Gastroesophageal sphincter (tissue), 4 donors: ENCODE results near the gene ORAI2. TPM values are rescaled to one million over a fixed set of nuclear protein-coding genes. Genes with fewer than 3 reads are reported as not detected.

ENCODE experiments used
- ATAC-seq: fragments of 150-250 bp; one replicate; pipeline ENCODE4 v1.9.1; 2016; ENCODE audit warnings: mild to moderate bottlenecking, moderate library complexity
- H3K27ac ChIP-seq, 4 donors: fragments of 200-600 bp; sonication (generic) in 3 of 4; 1 replicate in 3 of 4; 2 replicates in 1 of 4; pipeline ENCODE4 v1.5.1; 2016 to 2019
- H3K27me3 ChIP-seq: fragments of 200-600 bp; sonication (generic); one replicate; pipeline ENCODE4 v1.5.1; 2019
- H3K36me3 ChIP-seq, 2 donors: fragments of 200-600 bp; sonication (generic); one replicate each; pipeline ENCODE4 v1.5.1; 2019; ENCODE audit warnings: control low read depth in 1 of 2
- H3K4me1 ChIP-seq, 3 donors: fragments of 200-600 bp; sonication (generic); 1 replicate in 2 of 3; 2 replicates in 1 of 3; pipeline ENCODE4 v1.5.1; 2016 to 2019; ENCODE audit warnings: control low read depth in 2 of 3
- H3K4me3 ChIP-seq, 2 donors: fragments of 200-600 bp; sonication (generic); one replicate each; pipeline ENCODE4 v1.5.1; 2019; ENCODE audit warnings: mild to moderate bottlenecking in 1 of 2, moderate library complexity in 1 of 2
- H3K9me3 ChIP-seq, 3 donors: fragments of 200-600 bp; sonication (generic); one replicate each; pipeline ENCODE4 v1.5.1; 2017 to 2019; ENCODE audit warnings: control low read depth in 2 of 3
- EP300 ChIP-seq: sonication (generic); formaldehyde crosslinking; IDR thresholded peaks from one replicate; pipeline ENCODE4 v1.6.1; 2017; ENCODE audit warnings: antibody characterized with exemption, mild to moderate bottlenecking
- POLR2A ChIP-seq, 2 donors: fragments of 450-650 bp; IDR thresholded peaks; one replicate each; pipeline ENCODE4 v1.6.1; 2017; ENCODE audit warnings: antibody characterized with exemption in 2 of 2, mild to moderate bottlenecking in 2 of 2, moderate library complexity in 1 of 2
- POLR2AphosphoS5 ChIP-seq: sonication (generic); formaldehyde crosslinking; IDR thresholded peaks from one replicate; pipeline ENCODE4 v1.6.1; 2017; ENCODE audit warnings: antibody characterized with exemption
- WGBS, 2 donors: methylation state at CpG; one replicate each; pipeline ENCODE4 v1.1.5; 2018; ENCODE audit warnings: low coverage in 1 of 2; 5-methylcytosine and 5-hydroxymethylcytosine counted together
- total RNA-seq, 4 donors: library from RNA; depleted of rRNA; stranded (reverse); fragments of >200 nt; gene quantifications; one replicate each; pipeline ENCODE4 v1.1.0, GENCODE V29; 2016
- TF ChIP-seq, protein P1 (sequence below), 4 experiments: fragments of 200-600 bp in 2 of 4; fragments of 450-650 bp in 2 of 4; sonication (generic) in 1 of 4; IDR thresholded peaks; one replicate each; pipeline ENCODE4 v1.5.1; 2017 to 2019; ENCODE audit warnings: antibody characterized with exemption in 4 of 4, mild to moderate bottlenecking in 2 of 4, moderate library complexity in 2 of 4

ORAI2 gene
- total RNA-seq, 4 donors from 2014 or later: 3.3 to 15.6 (median 6.7) TPM

DNA sequence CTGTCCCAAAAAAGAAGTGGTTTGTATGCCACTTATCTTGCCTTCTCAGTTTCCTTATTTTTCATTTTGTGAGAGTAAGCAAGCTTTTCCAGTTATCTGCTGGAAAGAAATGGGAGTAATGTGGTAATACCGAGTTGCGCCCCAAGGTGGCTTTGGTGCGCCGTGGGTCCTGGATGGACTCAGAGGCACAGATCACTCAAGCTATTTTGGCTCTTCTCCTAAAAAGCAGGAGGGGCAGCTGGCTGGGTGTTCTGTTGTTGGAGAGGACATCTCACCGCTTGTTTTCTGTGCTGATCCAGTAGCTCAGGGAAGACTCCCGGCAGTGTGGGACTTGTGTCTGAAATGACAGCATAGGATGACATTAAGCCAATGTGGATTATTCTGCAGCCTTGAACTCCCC, 20.8 kb upstream of the ORAI2 start:
- Histone ChIP-seq H3K4me3 (no peak overlapping the region), H3K4me1 (peaks cover 0 to 15% (median 0%) of the 10 kb centered on the region in 3 donors), H3K27me3 (no peaks in the 10 kb centered on the region), H3K9me3 (peaks cover 0 to 6% (median 0%) of the 10 kb centered on the region in 3 donors), H3K36me3 (peaks cover 0 to 100% of the 10 kb centered on the region in 2 donors), H3K27ac (no peak overlapping the region)
- TF ChIP-seq, protein P1, sequence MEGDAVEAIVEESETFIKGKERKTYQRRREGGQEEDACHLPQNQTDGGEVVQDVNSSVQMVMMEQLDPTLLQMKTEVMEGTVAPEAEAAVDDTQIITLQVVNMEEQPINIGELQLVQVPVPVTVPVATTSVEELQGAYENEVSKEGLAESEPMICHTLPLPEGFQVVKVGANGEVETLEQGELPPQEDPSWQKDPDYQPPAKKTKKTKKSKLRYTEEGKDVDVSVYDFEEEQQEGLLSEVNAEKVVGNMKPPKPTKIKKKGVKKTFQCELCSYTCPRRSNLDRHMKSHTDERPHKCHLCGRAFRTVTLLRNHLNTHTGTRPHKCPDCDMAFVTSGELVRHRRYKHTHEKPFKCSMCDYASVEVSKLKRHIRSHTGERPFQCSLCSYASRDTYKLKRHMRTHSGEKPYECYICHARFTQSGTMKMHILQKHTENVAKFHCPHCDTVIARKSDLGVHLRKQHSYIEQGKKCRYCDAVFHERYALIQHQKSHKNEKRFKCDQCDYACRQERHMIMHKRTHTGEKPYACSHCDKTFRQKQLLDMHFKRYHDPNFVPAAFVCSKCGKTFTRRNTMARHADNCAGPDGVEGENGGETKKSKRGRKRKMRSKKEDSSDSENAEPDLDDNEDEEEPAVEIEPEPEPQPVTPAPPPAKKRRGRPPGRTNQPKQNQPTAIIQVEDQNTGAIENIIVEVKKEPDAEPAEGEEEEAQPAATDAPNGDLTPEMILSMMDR (IDR thresholded peaks at IDR 0.05): peak in 3 of 4 experiments; percentile 12 to 47 (median 41)
- TF ChIP-seq POLR2AphosphoS5 (no peak), EP300 (no peak)
- ATAC-seq: peak; percentile 66
- WGBS, 2 donors: 32 to 35% methylated on average over 2 to 3 of the region's 6 CpGs

DNA sequence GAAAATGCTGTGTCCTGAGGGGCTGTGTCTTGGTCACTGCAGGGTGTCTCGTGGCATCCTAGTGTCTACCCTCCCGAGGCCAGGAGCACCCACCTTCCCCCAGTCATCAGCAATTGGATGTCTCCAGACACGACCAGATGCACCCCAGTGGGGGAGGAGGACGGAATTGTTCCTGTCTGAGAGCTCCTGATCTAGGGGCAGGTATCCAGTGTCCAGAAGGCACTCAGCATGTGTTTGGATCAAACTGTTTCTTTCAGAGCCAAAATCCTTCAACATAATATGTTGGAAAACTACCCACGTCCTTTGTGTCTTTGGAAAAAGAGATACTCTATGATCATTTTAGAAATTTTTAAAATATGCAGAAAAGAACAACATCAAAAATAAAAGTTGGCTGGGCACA, 20.3 kb upstream of the ORAI2 start:
- ATAC-seq: no peak
- no peaks in the 10 kb centered on the region for H3K27me3 ChIP-seq
- H3K4me3 ChIP-seq: no peak overlapping the region
- WGBS, 2 donors: 0 to 58% methylated on average over 1 of the region's 5 CpGs
- H3K4me1 ChIP-seq: peaks cover 0 to 15% (median 0%) of the 10 kb centered on the region in 3 donors
- peaks cover 0 to 6% (median 0%) of the 10 kb centered on the region in 3 donors for H3K9me3 ChIP-seq
- H3K27ac ChIP-seq: no peak overlapping the region
- TF ChIP-seq POLR2AphosphoS5 (no peak), EP300 (no peak), POLR2A (IDR thresholded peaks at IDR 0.05) (no peak)
- TF ChIP-seq, protein P1 (IDR thresholded peaks at IDR 0.05): no peak
- peaks cover 0 to 100% of the 10 kb centered on the region in 2 donors for H3K36me3 ChIP-seq

DNA sequence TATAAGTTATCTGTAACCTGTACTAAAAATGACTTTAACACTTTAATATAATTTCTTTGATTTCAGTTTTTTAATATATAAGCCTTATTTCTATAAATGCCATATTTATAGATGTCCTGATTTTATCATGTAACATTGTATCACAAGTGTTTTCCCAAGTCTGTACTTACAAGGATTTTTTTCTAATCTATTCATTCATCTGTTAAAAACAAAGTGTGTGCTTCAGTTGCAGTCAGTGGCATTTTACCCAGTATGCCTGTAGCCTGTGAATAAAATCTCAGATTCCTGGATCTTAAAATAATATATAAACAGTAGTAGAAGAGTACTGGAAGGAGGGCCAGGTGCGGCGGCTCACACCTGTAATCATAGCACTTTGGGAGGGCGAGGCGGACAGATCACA, 19.8 kb upstream of the ORAI2 start:
- Histone ChIP-seq H3K9me3 (peaks cover 0 to 6% (median 0%) of the 10 kb centered on the region in 3 donors), H3K27ac (no peak overlapping the region), H3K27me3 (no peaks in the 10 kb centered on the region), H3K36me3 (peaks cover 0 to 100% of the 10 kb centered on the region in 2 donors), H3K4me3 (no peak overlapping the region), H3K4me1 (peaks cover 0 to 15% (median 0%) of the 10 kb centered on the region in 3 donors)
- TF ChIP-seq POLR2A (IDR thresholded peaks at IDR 0.05) (no peak), EP300 (no peak), POLR2AphosphoS5 (no peak)
- TF ChIP-seq, protein P1 (IDR thresholded peaks at IDR 0.05): no peak
- no peak for ATAC-seq
- WGBS, 2 donors: 90 to 91% methylated on average over 2 to 4 of the region's 4 CpGs

DNA sequence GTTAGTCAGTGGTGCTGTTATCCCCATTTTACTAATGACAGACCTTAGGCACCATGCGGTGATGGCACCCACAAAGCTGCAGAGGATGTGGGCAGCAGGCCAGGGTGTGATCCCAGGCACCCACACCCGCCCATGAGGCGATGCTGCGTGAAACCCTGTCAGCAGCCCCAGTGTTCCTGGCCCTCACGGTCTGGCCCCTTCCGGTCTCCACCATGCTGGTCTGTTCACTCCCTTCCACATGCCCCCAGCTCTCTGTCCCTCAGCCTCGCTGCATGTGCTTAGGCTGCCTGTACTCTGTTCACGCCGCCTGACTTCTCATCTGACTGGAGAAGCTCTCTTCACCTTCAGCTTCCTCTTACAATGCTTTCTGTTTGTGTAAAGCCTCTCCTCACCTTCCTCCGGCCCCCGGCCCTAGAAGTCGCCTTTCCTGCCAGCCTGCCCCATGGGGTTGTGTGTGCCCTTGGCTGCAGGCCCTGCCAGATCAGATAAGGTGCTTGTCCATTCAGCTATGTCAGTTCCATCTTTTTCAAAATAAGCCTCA, 17.6 kb upstream of the ORAI2 start:
- H3K9me3 ChIP-seq: no peaks in the 10 kb centered on the region
- H3K4me1 ChIP-seq: peaks cover 0 to 15% (median 0%) of the 10 kb centered on the region in 3 donors
- TF ChIP-seq POLR2AphosphoS5 (no peak), POLR2A (IDR thresholded peaks at IDR 0.05) (no peak), EP300 (no peak)
- TF ChIP-seq, protein P1 (IDR thresholded peaks at IDR 0.05): no peak
- H3K36me3 ChIP-seq: peaks cover 0 to 100% of the 10 kb centered on the region in 2 donors
- 77 to 89% methylated on average over 7 to 10 of the region's 12 CpGs for WGBS, 2 donors
- no peak overlapping the region for H3K27ac ChIP-seq
- H3K4me3 ChIP-seq: no peak overlapping the region
- no peak for ATAC-seq
- H3K27me3 ChIP-seq: no peaks in the 10 kb centered on the region

DNA sequence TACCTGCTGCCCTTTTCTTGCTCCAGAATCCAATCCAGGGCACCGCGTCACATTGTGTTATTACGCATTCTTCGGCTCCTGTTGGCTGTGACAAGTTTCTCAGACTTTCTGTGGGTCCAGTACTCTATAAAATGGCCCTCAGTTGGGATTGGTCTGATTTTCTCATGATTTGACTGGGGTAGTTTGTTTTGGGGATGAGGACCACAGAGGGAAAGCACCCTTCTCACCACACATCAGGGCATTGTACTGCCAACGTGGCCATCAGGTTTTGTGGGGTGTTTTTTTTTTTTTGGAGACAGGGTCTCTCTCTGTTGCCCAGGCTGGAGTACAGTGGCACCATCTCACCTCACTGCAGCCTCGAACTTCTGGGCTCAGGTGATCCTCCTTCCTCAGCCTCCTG, 17.0 kb upstream of the ORAI2 start:
- WGBS, 2 donors: 74 to 91% methylated on average over 5 of the region's 6 CpGs
- no peak overlapping the region for H3K27ac ChIP-seq
- no peaks in the 10 kb centered on the region for H3K9me3 ChIP-seq
- peaks cover 0 to 15% (median 0%) of the 10 kb centered on the region in 3 donors for H3K4me1 ChIP-seq
- no peaks in the 10 kb centered on the region for H3K27me3 ChIP-seq
- ATAC-seq: no peak
- H3K4me3 ChIP-seq: no peak overlapping the region
- TF ChIP-seq POLR2A (IDR thresholded peaks at IDR 0.05) (no peak), POLR2AphosphoS5 (no peak), EP300 (no peak)
- TF ChIP-seq, protein P1 (IDR thresholded peaks at IDR 0.05): no peak
- peaks cover 0 to 100% of the 10 kb centered on the region in 2 donors for H3K36me3 ChIP-seq
